ENCODE data around the gene SLC8A1. TPM values are rescaled to one million over a fixed set of nuclear protein-coding genes. Genes with fewer than 3 reads are reported as not detected.

Gene SLC8A1
- total RNA-seq, 1 experiment from 2014 or later: 0.43 TPM

DNA sequence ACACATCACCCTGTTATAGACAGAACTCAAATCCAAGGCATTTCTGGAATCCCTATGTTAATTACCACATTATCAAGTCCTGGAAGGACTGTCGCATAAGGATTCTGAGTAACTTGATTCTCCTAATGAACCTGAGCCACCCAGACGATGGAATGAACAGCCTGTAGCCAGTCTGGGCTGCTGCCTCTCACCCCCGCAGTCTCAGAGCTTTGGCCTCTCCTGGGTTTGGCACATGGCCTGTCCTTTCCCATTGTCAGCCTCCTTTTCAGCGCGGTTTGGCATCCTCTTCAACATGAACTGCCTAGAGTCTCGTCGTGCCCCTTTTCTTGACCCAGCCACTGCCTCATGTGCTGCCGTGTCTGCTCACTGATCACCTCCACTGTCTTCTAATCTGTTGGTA lies 147.6 kb downstream of the SLC8A1 start:
- H3K4me1 Mint-ChIP-seq (ENCODE audit: low read depth, unreplicated experiment): no peaks in the 10 kb centered on the region
- H3K36me3 Mint-ChIP-seq (ENCODE audit: insufficient read depth, unreplicated experiment): no peaks in the 10 kb centered on the region
- ChIA-PET POLR2A (no interaction called here), CTCF (no interaction called here)
- DNase-seq: no peak
- H3K9me3 Mint-ChIP-seq (ENCODE audit: unreplicated experiment): no peaks in the 10 kb centered on the region
- Histone ChIP-seq H3K36me3 (ENCODE audit: control insufficient read depth, insufficient read depth, low read length) (no peaks in the 10 kb centered on the region), H3K4me1 (no peaks in the 10 kb centered on the region), H3K9me3 (no peaks in the 10 kb centered on the region), H3K27me3 (replicated peaks; ENCODE audit: control insufficient read depth, insufficient read depth, low read length) (no peaks in the 10 kb centered on the region), H3K4me3 (ENCODE audit: low read depth, low read length) (no peak overlapping the region)
- intact Hi-C loops (cut with micrococcal nuclease; ENCODE audit: unreplicated experiment): no loop called here
- no peak overlapping the region for H3K27ac Mint-ChIP-seq (ENCODE audit: unreplicated experiment)
- peaks cover 14% of the 10 kb centered on the region for H3K27me3 Mint-ChIP-seq (ENCODE audit: insufficient read depth, unreplicated experiment)
- TF ChIP-seq, protein P1, sequence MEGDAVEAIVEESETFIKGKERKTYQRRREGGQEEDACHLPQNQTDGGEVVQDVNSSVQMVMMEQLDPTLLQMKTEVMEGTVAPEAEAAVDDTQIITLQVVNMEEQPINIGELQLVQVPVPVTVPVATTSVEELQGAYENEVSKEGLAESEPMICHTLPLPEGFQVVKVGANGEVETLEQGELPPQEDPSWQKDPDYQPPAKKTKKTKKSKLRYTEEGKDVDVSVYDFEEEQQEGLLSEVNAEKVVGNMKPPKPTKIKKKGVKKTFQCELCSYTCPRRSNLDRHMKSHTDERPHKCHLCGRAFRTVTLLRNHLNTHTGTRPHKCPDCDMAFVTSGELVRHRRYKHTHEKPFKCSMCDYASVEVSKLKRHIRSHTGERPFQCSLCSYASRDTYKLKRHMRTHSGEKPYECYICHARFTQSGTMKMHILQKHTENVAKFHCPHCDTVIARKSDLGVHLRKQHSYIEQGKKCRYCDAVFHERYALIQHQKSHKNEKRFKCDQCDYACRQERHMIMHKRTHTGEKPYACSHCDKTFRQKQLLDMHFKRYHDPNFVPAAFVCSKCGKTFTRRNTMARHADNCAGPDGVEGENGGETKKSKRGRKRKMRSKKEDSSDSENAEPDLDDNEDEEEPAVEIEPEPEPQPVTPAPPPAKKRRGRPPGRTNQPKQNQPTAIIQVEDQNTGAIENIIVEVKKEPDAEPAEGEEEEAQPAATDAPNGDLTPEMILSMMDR (IDR thresholded peaks at IDR 0.05; ENCODE audit: insufficient read depth in 1 of 2, low read depth in 1 of 2, low read length in 1 of 2, severe bottlenecking in 1 of 2, unreplicated experiment in 1 of 2): no peak
- BruUV-seq (replicated peaks): no TSS peak
- no peak overlapping the region for H3K4me3 Mint-ChIP-seq (ENCODE audit: unreplicated experiment)

DNA sequence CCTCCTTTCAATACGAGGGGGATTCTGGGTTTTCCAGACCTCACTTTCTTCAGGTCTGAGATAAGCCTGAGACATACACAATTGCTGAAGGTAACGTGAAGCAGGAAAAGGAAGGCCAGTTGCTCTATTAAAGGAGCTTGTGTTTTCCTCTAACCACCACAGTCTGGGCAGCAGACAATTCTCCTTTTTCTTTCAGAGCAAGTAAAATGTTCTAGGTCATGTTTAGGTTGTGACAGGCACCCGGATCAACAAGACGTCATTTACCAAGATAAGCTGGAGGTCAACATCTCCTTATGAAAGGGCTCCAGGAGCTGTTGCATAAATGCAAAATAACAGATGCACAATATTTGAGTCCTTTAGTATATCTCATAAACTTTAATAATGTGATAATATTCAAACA lies 148.1 kb downstream of the SLC8A1 start:
- ChIA-PET POLR2A (no interaction called here), CTCF (no interaction called here)
- no peak overlapping the region for H3K27ac Mint-ChIP-seq (ENCODE audit: unreplicated experiment)
- no peaks in the 10 kb centered on the region for H3K36me3 Mint-ChIP-seq (ENCODE audit: insufficient read depth, unreplicated experiment)
- H3K27me3 Mint-ChIP-seq (ENCODE audit: insufficient read depth, unreplicated experiment): peaks cover 14% of the 10 kb centered on the region
- no peak for DNase-seq
- Histone ChIP-seq H3K27me3 (replicated peaks; ENCODE audit: control insufficient read depth, insufficient read depth, low read length) (no peaks in the 10 kb centered on the region), H3K4me3 (ENCODE audit: low read depth, low read length) (no peak overlapping the region), H3K9me3 (no peaks in the 10 kb centered on the region), H3K4me1 (no peaks in the 10 kb centered on the region), H3K36me3 (ENCODE audit: control insufficient read depth, insufficient read depth, low read length) (no peaks in the 10 kb centered on the region)
- BruUV-seq (replicated peaks): no TSS peak
- no peak overlapping the region for H3K4me3 Mint-ChIP-seq (ENCODE audit: unreplicated experiment)
- TF ChIP-seq, protein P1 (IDR thresholded peaks at IDR 0.05; ENCODE audit: insufficient read depth in 1 of 2, low read depth in 1 of 2, low read length in 1 of 2, severe bottlenecking in 1 of 2, unreplicated experiment in 1 of 2): no peak
- no peaks in the 10 kb centered on the region for H3K9me3 Mint-ChIP-seq (ENCODE audit: unreplicated experiment)
- intact Hi-C loops (cut with micrococcal nuclease; ENCODE audit: unreplicated experiment): no loop called here
- no peaks in the 10 kb centered on the region for H3K4me1 Mint-ChIP-seq (ENCODE audit: low read depth, unreplicated experiment)

DNA sequence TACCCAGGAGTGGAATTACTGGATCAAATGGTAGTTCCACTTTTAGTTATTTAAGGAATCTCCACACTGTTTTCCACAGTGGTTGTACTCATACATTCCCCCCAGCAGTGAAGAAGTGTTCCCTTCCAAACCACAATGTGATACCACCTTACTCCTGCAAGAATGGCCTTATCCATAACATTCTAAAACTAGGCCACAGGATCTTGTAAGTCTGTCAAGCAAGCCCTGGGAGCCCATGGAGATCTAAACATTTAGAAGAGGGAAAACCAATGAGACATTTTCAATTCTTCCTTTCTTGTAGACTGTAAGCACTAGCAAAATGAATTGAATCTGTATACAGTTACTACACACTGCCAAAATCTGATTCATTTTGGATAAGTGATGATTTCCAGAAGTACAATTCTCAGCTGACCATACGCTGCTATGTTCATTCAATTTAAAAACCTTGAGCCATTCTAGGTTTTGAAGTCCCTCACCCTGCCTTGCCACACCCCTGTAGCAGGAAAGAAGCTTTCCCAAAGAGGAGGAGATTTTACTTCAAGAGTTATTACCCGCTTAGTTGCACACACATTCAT lies 149.1 kb downstream of the SLC8A1 start:
- no peak for DNase-seq
- intact Hi-C loops (cut with micrococcal nuclease; ENCODE audit: unreplicated experiment): no loop called here
- no peaks in the 10 kb centered on the region for H3K9me3 ChIP-seq
- ChIA-PET POLR2A (no interaction called here), CTCF (no interaction called here)
- Mint-ChIP-seq H3K27me3 (ENCODE audit: insufficient read depth, unreplicated experiment) (peaks cover 14% of the 10 kb centered on the region), H3K27ac (ENCODE audit: unreplicated experiment) (no peak overlapping the region), H3K4me1 (ENCODE audit: low read depth, unreplicated experiment) (no peaks in the 10 kb centered on the region), H3K4me3 (ENCODE audit: unreplicated experiment) (no peak overlapping the region), H3K9me3 (ENCODE audit: unreplicated experiment) (no peaks in the 10 kb centered on the region), H3K36me3 (ENCODE audit: insufficient read depth, unreplicated experiment) (no peaks in the 10 kb centered on the region)
- TF ChIP-seq, protein P1 (IDR thresholded peaks at IDR 0.05; ENCODE audit: insufficient read depth in 1 of 2, low read depth in 1 of 2, low read length in 1 of 2, severe bottlenecking in 1 of 2, unreplicated experiment in 1 of 2): no peak
- H3K4me3 ChIP-seq (ENCODE audit: low read depth, low read length): no peak overlapping the region
- no peaks in the 10 kb centered on the region for H3K36me3 ChIP-seq (ENCODE audit: control insufficient read depth, insufficient read depth, low read length)
- no peaks in the 10 kb centered on the region for H3K27me3 ChIP-seq (replicated peaks; ENCODE audit: control insufficient read depth, insufficient read depth, low read length)
- BruUV-seq (replicated peaks): no TSS peak
- H3K4me1 ChIP-seq: no peaks in the 10 kb centered on the region

Measured in Caco-2 (cell line).